CD4-positive, CD25-positive, alpha-beta regulatory T cell (primary cell): ENCODE data around the gene MYT1. TPM values are rescaled to one million over a fixed set of nuclear protein-coding genes. Genes with fewer than 3 reads are reported as not detected.

Source experiments
- ATAC-seq, 2 donors: fragments of 150-1000 bp; cut with Tn5 transposase; one replicate each; pipeline ENCODE4 v1.10.0; 2021; ENCODE audit warnings: low read depth in 2 of 2, moderate number of reproducible peaks in 2 of 2, moderate library complexity in 1 of 2
- DNase-seq, 3 donors: peaks; one replicate each; pipeline versions ENCODE4 v3.0.0 to v3.0.0-alpha.2; 2012 to 2022; ENCODE audit warnings: mixed read lengths in 1 of 3
- H3K27ac ChIP-seq: one replicate; pipeline ENCODE4 v1.7.0; 2013; ENCODE audit warnings: mild to moderate bottlenecking, low read length; ENCODE audit not compliant: insufficient read depth, poor library complexity, severe bottlenecking
- H3K27me3 ChIP-seq: one replicate; pipeline ENCODE4 v1.7.0; 2013; ENCODE audit warnings: low read length; ENCODE audit not compliant: control insufficient read depth, insufficient read depth
- H3K36me3 ChIP-seq: one replicate; pipeline ENCODE4 v1.7.0; 2013; ENCODE audit warnings: mild to moderate bottlenecking, low read length, moderate library complexity; ENCODE audit not compliant: control insufficient read depth, insufficient read depth
- H3K4me1 ChIP-seq: 2 replicates; pipeline ENCODE4 v1.7.0; 2013; ENCODE audit warnings: mild to moderate bottlenecking, low read length; ENCODE audit not compliant: insufficient read depth, control insufficient read depth, poor library complexity, severe bottlenecking
- H3K4me3 ChIP-seq: one replicate; pipeline ENCODE4 v1.7.0; 2013; ENCODE audit warnings: low read depth, mild to moderate bottlenecking, low read length, moderate library complexity
- H3K9me3 ChIP-seq, 2 experiments: 1 replicate in 1 of 2; 2 replicates in 1 of 2; pipeline ENCODE4 v1.7.0; 2013; ENCODE audit warnings: low read length in 2 of 2, mild to moderate bottlenecking in 1 of 2, moderate library complexity in 1 of 2; ENCODE audit not compliant: control insufficient read depth in 2 of 2
- H3K27ac Mint-ChIP-seq, 3 donors: one replicate each; pipeline ENCODE4 v1.8.0; 2020 to 2022; ENCODE audit warnings: mild to moderate bottlenecking in 3 of 3, mixed read lengths in 3 of 3, moderate library complexity in 2 of 3
- H3K27me3 Mint-ChIP-seq: one replicate; pipeline ENCODE4 v1.8.0; 2022; ENCODE audit warnings: mild to moderate bottlenecking, mixed read lengths
- H3K36me3 Mint-ChIP-seq: one replicate; pipeline ENCODE4 v1.8.0; 2020; ENCODE audit warnings: mixed read lengths
- H3K4me1 Mint-ChIP-seq, 4 donors: one replicate each; pipeline ENCODE4 v1.8.0; 2020 to 2022; ENCODE audit warnings: mixed read lengths in 4 of 4, mild to moderate bottlenecking in 1 of 4
- H3K4me3 Mint-ChIP-seq, 4 donors: one replicate each; pipeline ENCODE4 v1.8.0; 2020 to 2022; ENCODE audit warnings: mild to moderate bottlenecking in 4 of 4, mixed read lengths in 4 of 4, moderate library complexity in 3 of 4
- H3K9me3 Mint-ChIP-seq, 7 donors: one replicate each; pipeline ENCODE4 v1.8.0; 2020 to 2022; ENCODE audit warnings: mixed read lengths in 7 of 7, mild to moderate bottlenecking in 3 of 7, moderate library complexity in 2 of 7
- polyA plus RNA-seq, 4 donors: library from polyadenylated mRNA; unstranded; fragments of 300-500 nt; fragmentation: Illumina TruSeq; gene quantifications; one replicate each; pipeline ENCODE4 v1.2.3, GENCODE V29; 2021
- total RNA-seq: library from RNA; stranded (reverse); gene quantifications from one replicate; pipeline ENCODE4 v1.2.3, GENCODE V29; 2022

MYT1 gene
- total and polyA plus RNA-seq, 5 donors from 2014 or later: 0.14 TPM; not detected in 4

DNA sequence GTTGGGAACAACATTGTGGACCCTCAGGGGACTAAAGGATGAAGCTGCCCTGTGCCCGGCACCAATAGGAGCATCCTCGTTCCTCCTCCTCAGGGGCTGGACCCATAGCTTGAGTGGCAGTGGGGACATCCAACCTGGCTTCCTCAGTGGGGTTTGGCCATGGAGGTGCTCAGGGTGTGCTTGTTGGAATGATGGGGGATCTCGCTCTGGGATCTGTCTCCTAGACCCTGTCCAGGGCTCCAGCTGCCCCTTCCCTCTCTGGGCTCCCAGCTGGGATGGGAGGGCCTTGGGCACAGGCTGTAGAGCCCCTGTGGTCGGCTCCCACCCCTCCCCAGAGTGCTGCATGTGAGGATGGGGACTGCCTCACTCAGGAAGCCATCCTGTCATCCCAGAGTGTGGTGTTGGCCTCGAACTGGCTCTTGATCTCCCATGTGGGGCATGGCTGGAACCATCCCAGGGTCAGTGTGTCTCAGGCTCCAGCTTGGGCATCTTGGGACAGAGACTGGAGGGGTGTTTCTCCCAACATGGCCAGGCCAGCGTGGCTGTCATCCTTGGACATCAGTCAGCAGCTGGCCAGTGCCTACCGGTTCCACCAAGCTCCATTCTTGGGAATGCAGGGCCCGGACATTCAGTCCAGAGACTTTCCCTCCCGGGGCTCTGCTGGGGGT lies 9.5 kb upstream of the MYT1 start:
- H3K36me3 Mint-ChIP-seq: no peaks in the 10 kb centered on the region

DNA sequence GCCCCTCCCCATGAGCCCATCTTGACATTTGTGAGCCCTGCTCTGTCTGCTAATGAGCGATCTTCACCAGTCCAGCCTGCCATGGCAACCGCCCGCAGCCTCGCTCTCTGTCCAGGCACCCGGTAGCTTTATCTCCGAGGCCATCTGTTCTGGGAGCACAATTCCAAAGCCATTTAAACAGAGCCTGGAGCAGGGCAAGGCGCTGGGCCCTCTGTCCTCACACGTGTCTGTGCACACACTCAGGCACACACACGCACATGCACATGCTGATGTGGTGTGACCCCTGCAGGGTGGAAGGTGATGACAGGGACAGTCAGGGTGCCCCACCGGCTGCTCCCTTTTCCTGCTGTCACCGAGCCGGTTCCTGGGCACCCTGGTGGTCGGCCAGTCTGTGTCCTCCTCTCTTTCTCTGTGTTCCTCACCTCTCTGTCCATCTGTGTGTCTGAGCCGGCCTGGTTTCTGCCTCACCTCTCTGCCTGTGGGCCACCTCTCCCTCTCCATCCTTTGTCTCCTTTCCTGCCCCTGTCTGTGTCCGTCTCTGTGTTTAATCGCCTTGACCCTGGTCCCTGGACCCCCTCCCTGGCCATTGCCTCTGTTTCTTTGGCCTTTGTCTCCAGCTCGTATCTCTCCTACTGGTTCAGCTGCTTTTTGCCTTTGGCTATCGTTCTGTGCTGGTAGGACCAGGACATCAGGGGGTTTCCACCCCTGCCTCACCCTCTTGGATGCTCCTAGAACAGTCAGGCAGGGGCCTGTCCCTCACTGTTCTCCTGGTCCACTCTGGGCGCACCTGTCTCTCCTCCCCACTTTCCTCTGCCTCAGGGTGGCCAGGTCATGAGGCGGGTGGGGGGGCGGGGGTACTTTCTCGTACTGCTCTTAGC lies 8.8 kb upstream of the MYT1 start:
- Histone ChIP-seq H3K4me3 (no peak overlapping the region), H3K27me3 (no peaks in the 10 kb centered on the region), H3K4me1 (no peaks in the 10 kb centered on the region), H3K27ac (no peak overlapping the region), H3K36me3 (no peaks in the 10 kb centered on the region), H3K9me3 (no peaks in the 10 kb centered on the region)
- DNase-seq (no peak), ATAC-seq (no peak)
- peaks cover 4% of the 10 kb centered on the region for H3K27me3 Mint-ChIP-seq
- H3K4me3 Mint-ChIP-seq: no peak overlapping the region
- peaks cover 0 to 2% (median 0%) of the 10 kb centered on the region in 7 donors for H3K9me3 Mint-ChIP-seq
- no peak overlapping the region for H3K27ac Mint-ChIP-seq
- H3K36me3 Mint-ChIP-seq: no peaks in the 10 kb centered on the region
- no peaks in the 10 kb centered on the region for H3K4me1 Mint-ChIP-seq

More for the DNA sequence above, 9.5 kb upstream of the MYT1 start:
- no peaks in the 10 kb centered on the region for H3K27me3 ChIP-seq
- Mint-ChIP-seq H3K27me3 (peaks cover 4% of the 10 kb centered on the region), H3K9me3 (peaks cover 0 to 2% (median 0%) of the 10 kb centered on the region in 7 donors), H3K4me1 (no peaks in the 10 kb centered on the region), H3K27ac (no peak overlapping the region), H3K4me3 (no peak overlapping the region)
- DNase-seq (no peak), ATAC-seq (no peak)
- no peak overlapping the region for H3K27ac ChIP-seq
- no peaks in the 10 kb centered on the region for H3K4me1 ChIP-seq
- H3K4me3 ChIP-seq: no peak overlapping the region
- H3K9me3 ChIP-seq: no peaks in the 10 kb centered on the region
- H3K36me3 ChIP-seq: no peaks in the 10 kb centered on the region

DNA sequence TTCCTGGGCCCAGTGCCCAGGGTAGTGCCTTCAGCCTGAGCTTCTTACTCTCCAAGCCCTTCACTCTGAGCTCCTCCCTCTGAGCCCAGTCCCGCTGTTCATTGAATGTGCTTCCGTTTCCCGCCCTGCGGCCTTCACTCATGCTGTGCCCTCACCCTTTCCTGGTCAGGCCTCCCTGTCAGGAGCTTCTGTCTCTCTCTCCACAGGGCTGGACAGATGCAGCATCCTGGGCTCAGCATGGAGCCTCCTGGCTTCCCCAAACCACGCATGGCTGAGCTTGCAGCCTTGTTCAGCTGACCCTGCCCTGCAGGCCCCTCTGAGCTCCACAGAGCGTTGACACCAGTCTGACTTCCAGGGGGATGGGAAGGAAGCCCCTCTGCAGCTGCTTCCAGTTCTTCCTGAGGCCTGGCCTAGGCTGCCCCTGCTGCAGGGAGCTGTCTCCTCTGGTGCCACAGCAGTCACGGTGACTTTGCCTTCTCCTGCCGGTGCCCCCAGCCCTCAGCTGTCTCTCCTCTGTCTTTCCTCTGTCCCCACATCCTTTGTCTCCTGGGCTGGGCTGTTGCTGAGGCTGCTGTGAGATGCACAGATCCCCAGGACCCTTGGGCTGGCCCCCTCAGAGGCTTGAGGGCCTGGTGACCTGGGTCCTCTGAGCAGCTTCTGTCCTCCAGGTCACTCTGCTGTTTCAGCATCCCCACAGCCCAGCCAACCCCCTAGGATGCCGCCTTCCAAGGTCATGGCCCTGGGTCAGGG lies 7.9 kb upstream of the MYT1 start:
- no peak for DNase-seq
- H3K27me3 Mint-ChIP-seq: peaks cover 10% of the 10 kb centered on the region
- no peaks in the 10 kb centered on the region for H3K36me3 ChIP-seq
- no peaks in the 10 kb centered on the region for H3K9me3 Mint-ChIP-seq
- H3K4me1 ChIP-seq: no peaks in the 10 kb centered on the region
- no peak for ATAC-seq
- no peaks in the 10 kb centered on the region for H3K27me3 ChIP-seq
- H3K36me3 Mint-ChIP-seq: no peaks in the 10 kb centered on the region
- no peak overlapping the region for H3K27ac ChIP-seq
- H3K4me1 Mint-ChIP-seq: no peaks in the 10 kb centered on the region
- no peak overlapping the region for H3K27ac Mint-ChIP-seq
- H3K9me3 ChIP-seq: no peaks in the 10 kb centered on the region
- no peak overlapping the region for H3K4me3 Mint-ChIP-seq
- no peak overlapping the region for H3K4me3 ChIP-seq

DNA sequence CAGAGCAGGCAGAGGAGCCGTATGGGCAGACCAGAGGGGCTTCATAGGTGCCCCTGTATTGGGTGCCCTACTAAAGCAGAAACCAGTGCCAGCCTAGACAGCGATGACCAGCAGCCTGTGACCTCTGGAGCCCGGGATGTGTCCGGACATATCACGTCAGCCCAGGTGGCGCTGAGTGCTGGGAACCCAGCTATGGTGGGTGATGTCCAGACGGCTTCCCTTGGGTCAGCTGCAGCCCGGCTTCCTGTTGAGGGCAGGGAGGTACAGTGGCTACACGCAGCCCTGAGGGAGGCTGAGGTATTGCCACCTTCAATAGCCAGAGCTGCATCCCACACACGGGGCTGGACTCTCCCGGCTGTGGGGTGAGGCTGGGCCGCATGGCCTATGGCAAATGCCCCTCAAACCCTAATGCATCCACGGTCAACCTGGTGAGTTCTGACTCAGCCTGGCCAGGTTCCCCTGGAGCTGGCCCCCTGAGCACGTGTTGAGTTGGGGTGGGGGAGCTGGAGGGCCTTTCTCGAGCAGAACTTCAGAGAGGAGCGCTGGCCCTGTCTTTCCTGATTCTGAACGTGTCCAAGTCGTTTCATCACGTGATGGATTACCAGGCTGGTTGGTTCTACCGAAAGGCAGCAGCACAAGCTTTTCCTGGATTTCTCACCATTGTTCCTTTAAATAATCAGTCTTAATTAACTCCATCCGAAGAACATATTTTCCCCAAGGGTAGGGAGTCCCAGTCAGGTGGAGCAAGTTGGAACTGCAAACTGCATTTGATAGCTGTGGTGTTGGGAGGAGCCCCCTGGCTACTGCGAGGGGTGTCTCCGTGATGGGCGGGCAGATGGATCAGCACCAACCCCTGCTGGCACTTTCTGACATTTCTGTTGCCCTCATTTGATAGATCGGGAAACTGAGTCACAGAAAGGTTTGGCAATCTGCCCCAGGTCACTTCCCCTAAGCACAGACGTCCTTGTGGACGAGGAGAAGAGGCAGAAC lies 7.1 kb upstream of the MYT1 start:
- H3K4me1 ChIP-seq: no peaks in the 10 kb centered on the region
- ATAC-seq (no peak), DNase-seq (no peak)
- H3K4me3 ChIP-seq: no peak overlapping the region
- H3K4me1 Mint-ChIP-seq: no peaks in the 10 kb centered on the region
- no peak overlapping the region for H3K4me3 Mint-ChIP-seq
- no peak overlapping the region for H3K27ac ChIP-seq
- H3K27me3 Mint-ChIP-seq: peaks cover 18% of the 10 kb centered on the region
- peaks cover 3% of the 10 kb centered on the region for H3K36me3 Mint-ChIP-seq
- H3K27me3 ChIP-seq: no peaks in the 10 kb centered on the region
- H3K9me3 Mint-ChIP-seq: peaks cover 0 to 1% (median 0%) of the 10 kb centered on the region in 7 donors
- H3K36me3 ChIP-seq: no peaks in the 10 kb centered on the region
- no peaks in the 10 kb centered on the region for H3K9me3 ChIP-seq
- H3K27ac Mint-ChIP-seq: no peak overlapping the region

DNA sequence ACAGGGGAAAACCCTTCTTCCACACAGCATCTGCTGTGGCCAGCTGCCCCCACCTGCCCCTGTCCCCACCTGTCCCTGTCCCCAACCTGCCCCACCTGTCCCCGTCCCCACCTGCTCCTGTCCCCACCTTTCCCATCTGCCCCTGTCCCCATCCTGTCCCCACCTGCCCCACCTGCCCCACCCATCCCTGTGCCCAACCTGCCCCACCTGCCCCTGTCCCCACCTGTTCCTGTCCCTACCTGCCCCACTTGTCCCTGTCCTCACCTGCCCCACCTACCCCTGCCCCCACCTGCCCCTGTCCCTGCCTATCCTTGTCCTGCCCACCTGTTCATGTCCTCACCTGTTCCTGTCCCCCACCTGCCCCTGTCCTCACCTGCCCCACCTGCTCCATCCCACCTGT lies 6.4 kb upstream of the MYT1 start:
- H3K9me3 ChIP-seq: no peaks in the 10 kb centered on the region
- no peak for ATAC-seq
- DNase-seq: no peak
- H3K4me1 Mint-ChIP-seq: no peaks in the 10 kb centered on the region
- H3K27me3 ChIP-seq: peaks cover 2% of the 10 kb centered on the region
- H3K27me3 Mint-ChIP-seq: peaks cover 24% of the 10 kb centered on the region
- no peak overlapping the region for H3K4me3 ChIP-seq
- H3K4me1 ChIP-seq: no peaks in the 10 kb centered on the region
- no peak overlapping the region for H3K4me3 Mint-ChIP-seq
- H3K27ac ChIP-seq: no peak overlapping the region
- peaks cover 3% of the 10 kb centered on the region for H3K36me3 Mint-ChIP-seq
- H3K9me3 Mint-ChIP-seq: peaks cover 0 to 1% (median 0%) of the 10 kb centered on the region in 7 donors
- H3K36me3 ChIP-seq: no peaks in the 10 kb centered on the region
- H3K27ac Mint-ChIP-seq: no peak overlapping the region

DNA sequence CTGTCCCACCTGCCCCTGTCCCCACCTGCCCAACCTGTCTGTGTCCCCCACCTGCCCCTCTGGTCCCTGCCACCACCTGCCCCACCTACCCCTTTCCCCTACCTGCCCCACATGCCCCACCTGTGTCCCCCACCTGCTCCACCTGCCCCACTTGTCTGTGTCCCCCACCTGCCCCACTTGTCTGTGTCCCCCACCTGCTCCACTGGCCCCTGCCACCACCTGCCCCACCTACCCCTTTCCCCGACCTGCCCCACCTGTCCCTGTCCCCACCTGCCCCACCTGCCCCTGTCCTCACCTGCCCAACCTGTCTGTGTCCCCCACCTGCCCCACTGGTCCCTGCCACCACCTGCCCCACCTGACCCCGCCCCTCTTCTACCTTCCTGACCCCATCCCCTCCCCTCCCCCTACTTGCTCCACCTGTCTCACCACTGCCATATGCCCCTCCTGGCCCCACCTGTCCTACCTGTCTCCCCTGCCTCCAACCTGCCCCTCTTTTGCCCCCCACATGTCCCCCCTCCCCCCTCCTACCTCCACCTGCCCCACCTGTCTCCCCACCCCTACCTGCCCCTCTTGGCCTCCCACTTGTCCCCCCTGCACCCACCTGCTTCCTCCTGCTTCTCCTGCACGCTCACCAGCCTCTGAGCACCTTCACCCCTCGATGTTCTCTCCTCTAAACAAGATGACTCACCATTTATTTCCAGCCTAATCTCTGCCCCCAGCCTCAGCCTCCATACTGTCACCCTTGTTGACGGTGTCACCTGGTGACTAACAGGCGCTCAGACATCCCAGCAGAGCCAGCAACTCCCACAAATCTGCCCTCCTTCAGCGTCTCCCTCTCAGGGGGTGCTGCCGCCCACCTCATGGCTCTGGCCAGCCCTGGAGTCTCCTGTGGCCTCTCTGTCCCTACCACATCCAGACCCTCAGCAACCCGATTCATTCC lies 5.6 kb upstream of the MYT1 start:
- peaks cover 2% of the 10 kb centered on the region for H3K27me3 ChIP-seq

More for the DNA sequence above, 5.6 kb upstream of the MYT1 start:
- peaks cover 0 to 1% (median 0%) of the 10 kb centered on the region in 7 donors for H3K9me3 Mint-ChIP-seq
- no peaks in the 10 kb centered on the region for H3K4me1 Mint-ChIP-seq
- DNase-seq: no peak
- no peaks in the 10 kb centered on the region for H3K36me3 ChIP-seq
- no peak for ATAC-seq
- no peaks in the 10 kb centered on the region for H3K9me3 ChIP-seq
- peak overlapping the region in 1 of 4 donors; percentile 80 for H3K4me3 Mint-ChIP-seq
- no peaks in the 10 kb centered on the region for H3K4me1 ChIP-seq
- peaks cover 32% of the 10 kb centered on the region for H3K27me3 Mint-ChIP-seq
- peaks cover 3% of the 10 kb centered on the region for H3K36me3 Mint-ChIP-seq
- no peak overlapping the region for H3K4me3 ChIP-seq
- H3K27ac ChIP-seq: no peak overlapping the region
- H3K27ac Mint-ChIP-seq: no peak overlapping the region
